Stimulated activated CD8-positive, alpha-beta memory T cell treated with anti-CD3 and anti-CD28 coated beads, Interleukin-15, amount 100 ng/mL, for 1 hour (primary cell): Measurements from ENCODE around the gene ARHGEF35.
"Not testable (repeated sequence)": the region's sequence is repeated elsewhere in the genome, so short reads cannot be mapped to it uniquely, and the experiment has no call there.

ENCODE experiments used
- DNase-seq: peaks from one replicate; pipeline ENCODE4 v3.0.0-alpha.2; 2020; ENCODE audit warnings: low read depth

Gene ARHGEF35

GRCh38 chr7:144178380-144179164, 17.1 kb downstream of the ARHGEF35 start:
- not testable (repeated sequence) for DNase-seq

GRCh38 chr7:144174613-144175012, 21.0 kb downstream of the ARHGEF35 start:
- no peak for DNase-seq

- not testable (repeated sequence) for DNase-seq
Observed at GRCh38 chr7:144171594-144172350, 23.9 kb downstream of the ARHGEF35 start.

GRCh38 chr7:144164784-144165183, 30.8 kb downstream of the ARHGEF35 start:
- no peak for DNase-seq

- no peak for DNase-seq
Observed at GRCh38 chr7:144158861-144159260, 36.8 kb downstream of the ARHGEF35 start.

- DNase-seq: no peak
Observed at GRCh38 chr7:144148224-144148827, 47.3 kb downstream of the ARHGEF35 start.

GRCh38 chr7:144144426-144144825, 51.2 kb downstream of the ARHGEF35 start:
- no peak for DNase-seq

- DNase-seq: no peak
Observed at GRCh38 chr7:144142187-144142586, 53.4 kb downstream of the ARHGEF35 start.

GRCh38 chr7:144137501-144137900, 58.1 kb downstream of the ARHGEF35 start:
- no peak for DNase-seq
